Motor neuron (in vitro differentiated cells): Measurements from ENCODE around the gene ITGA1. TPM values are rescaled to one million over a fixed set of nuclear protein-coding genes. Genes with fewer than 3 reads are reported as not detected.
"Not testable (repeated sequence)": the region's sequence is repeated elsewhere in the genome, so short reads cannot be mapped to it uniquely, and the experiment has no call there.

ENCODE experiments used
- ATAC-seq, 8 experiments: fragments of 200-7000 bp; cut with Tn5 transposase; replicated peaks in 6 of 8; 2 replicates each; pipeline ENCODE4 v1.8.0; 2021; ENCODE audit warnings: mild to moderate bottlenecking in 8 of 8, moderate library complexity in 8 of 8
- H3K27ac ChIP-seq, 2 donors: fragments of 250-450 bp; sonication (Bioruptor Pico); 2 replicates each; pipeline ENCODE4 v1.9.0; 2021; ENCODE audit warnings: antibody characterized with exemption in 2 of 2, mild to moderate bottlenecking in 2 of 2, moderate library complexity in 1 of 2
- H3K4me1 ChIP-seq, 2 donors: fragments of 250-450 bp; sonication (Bioruptor Pico); replicated peaks in 1 of 2; 2 replicates each; pipeline ENCODE4 v1.6.1; 2021; ENCODE audit warnings: antibody characterized with exemption in 2 of 2, mild to moderate bottlenecking in 2 of 2, moderate library complexity in 1 of 2
- H3K4me3 ChIP-seq, 5 donors: fragments of 250-450 bp; sonication (Bioruptor Pico); 2 replicates each; pipeline ENCODE4 v1.9.0; 2021; ENCODE audit warnings: antibody characterized with exemption in 5 of 5, mild to moderate bottlenecking in 5 of 5, moderate library complexity in 4 of 5
- WGBS, 10 experiments: fragments of 450-650 bp; shearing (Covaris generic); methylation state at CpG; one replicate each; pipeline ENCODE4 v1.0.0; 2022; 5-methylcytosine and 5-hydroxymethylcytosine counted together
- in situ Hi-C, 9 experiments: fragments of 400-800 bp; cut with MboI; loops; one replicate each; pipeline ENCODE4 v1.15.0; 2021; ENCODE audit warnings: low sequenced_read_pairs in 9 of 9, low pct_unique_long_range_greater_than_20kb in 2 of 9; ENCODE audit not compliant: unreplicated experiment in 9 of 9
- total RNA-seq, 8 experiments: library from RNA; unstranded; fragments of 300-600 nt; gene quantifications; 2 replicates each; pipeline versions ENCODE4 v1.2.3 to v1.2.4, GENCODE V29; 2022

Gene ITGA1
- 100 to 1,000 TPM in 2 of 8 experiments, 10 to 100 TPM in 2, 1 to 10 TPM in 1, under 1 TPM in 3; 0.11 to 164 (median 20.6) TPM for total RNA-seq

- peak within 1 kb of the TSS in 1 of 2 donors; percentile 4 for H3K27ac ChIP-seq
- peaks cover 0 to 2% of the 10 kb centered on the region in 2 donors for H3K4me1 ChIP-seq
- peak within 1 kb of the TSS; percentile 32 to 43 (median 39) for H3K4me3 ChIP-seq
- in situ Hi-C loops, result loop anchor here in 1 of 9 experiments (25.0 kb wide), 1 partner anchor 101 kb away; no protein-coding TSS in a partner anchor
- 0 to 9% (median 0%) methylated on average over 1 to 8 of the region's 61 CpGs; no CpG with 5 or more reads in 5 of the 10 experiments for WGBS, 10 experiments
- ATAC-seq, result peak; percentile 70 to 97 (median 92)
Observed at GRCh38 chr5:52787600-52788504, at the start of gene ITGA1, which contains the start of gene PELO. ITGA1 (plus strand) TSS chr5:52787916; CDS start chr5:52788354, 438 bp downstream. PELO (plus strand) TSS chr5:52787916; CDS start chr5:52800395, 12,479 bp downstream.

- Histone ChIP-seq H3K4me1 (no peaks in the 10 kb centered on the region), H3K4me3 (no peak overlapping the region), H3K27ac (no peak overlapping the region)
- in situ Hi-C loops, result no loop called here
- peak in 2 of 8 experiments; percentile 15 for ATAC-seq
Observed at GRCh38 chr5:52738095-52738506, 49.6 kb upstream of the ITGA1 start.

GRCh38 chr5:52740007-52740406 is 47.7 kb upstream of the ITGA1 start:
- WGBS, 10 experiments, result 0 to 94% (median 62%) methylated on average over 1 to 2 of the region's 2 CpGs; no CpG with 5 or more reads in 4 of the 10 experiments
- in situ Hi-C loops, result no loop called here
- no peak overlapping the region for H3K27ac ChIP-seq
- ATAC-seq, result no peak
- H3K4me3 ChIP-seq, result no peak overlapping the region
- H3K4me1 ChIP-seq, result no peaks in the 10 kb centered on the region

- no peak for ATAC-seq
- Histone ChIP-seq H3K4me1 (no peaks in the 10 kb centered on the region), H3K27ac (no peak overlapping the region), H3K4me3 (no peak overlapping the region)
- 69 to 100% (median 80%) methylated on average over 1 to 2 of the region's 2 CpGs for WGBS, 10 experiments
- in situ Hi-C loops, result no loop called here
Observed at GRCh38 chr5:52743012-52743411, 44.7 kb upstream of the ITGA1 start.

- no peak for ATAC-seq
- 25 to 81% (median 66%) methylated on average over 1 to 3 of the region's 3 CpGs for WGBS, 10 experiments
- in situ Hi-C loops, result no loop called here
- no peak overlapping the region for H3K27ac ChIP-seq
- H3K4me1 ChIP-seq, result no peaks in the 10 kb centered on the region
- H3K4me3 ChIP-seq, result no peak overlapping the region
Observed at GRCh38 chr5:52743529-52743928, 44.2 kb upstream of the ITGA1 start.

- ATAC-seq, result peak in 1 of 8 experiments; percentile 40
- in situ Hi-C loops, result no loop called here
- Histone ChIP-seq H3K27ac (no peak overlapping the region), H3K4me3 (no peak overlapping the region), H3K4me1 (no peaks in the 10 kb centered on the region)
- 17 to 100% (median 52%) methylated on average over 1 of the region's 1 CpG; no CpG with 5 or more reads in 2 of the 10 experiments for WGBS, 10 experiments
Observed at GRCh38 chr5:52743970-52744369, 43.7 kb upstream of the ITGA1 start.

- 71 to 100% (median 92%) methylated on average over 1 to 2 of the region's 2 CpGs; no CpG with 5 or more reads in 4 of the 10 experiments for WGBS, 10 experiments
- H3K4me3 ChIP-seq, H3K27ac ChIP-seq, in situ Hi-C loops, ATAC-seq, H3K4me1 ChIP-seq: not testable (repeated sequence)
Observed at GRCh38 chr5:52744867-52745458, 42.8 kb upstream of the ITGA1 start.

GRCh38 chr5:52746539-52746938 is 41.2 kb upstream of the ITGA1 start:
- ATAC-seq, result no peak
- no peak overlapping the region for H3K4me3 ChIP-seq
- in situ Hi-C loops, result no loop called here
- WGBS, 10 experiments, result 50 to 100% (median 76%) methylated on average over 1 to 2 of the region's 2 CpGs; no CpG with 5 or more reads in 3 of the 10 experiments
- H3K4me1 ChIP-seq, result no peaks in the 10 kb centered on the region
- no peak overlapping the region for H3K27ac ChIP-seq

- Histone ChIP-seq H3K4me1 (no peaks in the 10 kb centered on the region), H3K4me3 (no peak overlapping the region), H3K27ac (no peak overlapping the region)
- ATAC-seq, result peak in 2 of 8 experiments; percentile 78 to 79
- in situ Hi-C loops, result no loop called here
- 0 to 86% (median 38%) methylated on average over 1 of the region's 1 CpG; no CpG with 5 or more reads in 1 of the 10 experiments for WGBS, 10 experiments
Observed at GRCh38 chr5:52748590-52748989, 39.1 kb upstream of the ITGA1 start.

GRCh38 chr5:52749666-52750065 is 38.0 kb upstream of the ITGA1 start:
- ATAC-seq, result peak in 3 of 8 experiments; percentile 66 to 74 (median 68)
- Histone ChIP-seq H3K4me1 (no peaks in the 10 kb centered on the region), H3K4me3 (no peak overlapping the region), H3K27ac (no peak overlapping the region)
- in situ Hi-C loops, result no loop called here

- Histone ChIP-seq H3K4me3 (no peak overlapping the region), H3K4me1 (no peaks in the 10 kb centered on the region), H3K27ac (no peak overlapping the region)
- no peak for ATAC-seq
- WGBS, 10 experiments, result 71 to 100% (median 89%) methylated on average over 1 of the region's 1 CpG; no CpG with 5 or more reads in 5 of the 10 experiments
- in situ Hi-C loops, result no loop called here
Observed at GRCh38 chr5:52751137-52751536, 36.6 kb upstream of the ITGA1 start.

- H3K27ac ChIP-seq, result no peak overlapping the region
- no peak for ATAC-seq
- WGBS, 10 experiments, result 83 to 100% (median 90%) methylated on average over 1 to 2 of the region's 2 CpGs; no CpG with 5 or more reads in 3 of the 10 experiments
- in situ Hi-C loops, result no loop called here
- H3K4me1 ChIP-seq, result no peaks in the 10 kb centered on the region
- H3K4me3 ChIP-seq, result no peak overlapping the region
Observed at GRCh38 chr5:52754051-52754450, 33.7 kb upstream of the ITGA1 start.

- Histone ChIP-seq H3K27ac (no peak overlapping the region), H3K4me3 (no peak overlapping the region), H3K4me1 (no peaks in the 10 kb centered on the region)
- peak in 2 of 8 experiments; percentile 25 to 46 for ATAC-seq
- WGBS, 10 experiments, result 5 to 93% (median 71%) methylated on average over 1 to 2 of the region's 2 CpGs
- in situ Hi-C loops, result no loop called here
Observed at GRCh38 chr5:52757527-52757926, 30.2 kb upstream of the ITGA1 start.
